Posterior cingulate gyrus (tissue), 11 donors: Measurements from ENCODE around the gene PODN.

ENCODE experiments used
- DNase-seq, 10 donors: peaks; one replicate each; pipeline versions ENCODE4 v3.0.0 to v3.0.0-alpha.2; 2020 to 2021; ENCODE audit warnings: mixed read lengths in 3 of 10
- intact Hi-C: fragments of 100-400 bp; cut with DNase I; formaldehyde crosslinking; loops from one replicate; pipeline ENCODE4 v1.15.1; 2023

The PODN gene

GRCh38 chr1:53087332-53088285 lies 25.6 kb downstream of the PODN start:
- DNase-seq: no peak
- intact Hi-C loops: no loop called here

- no peak for DNase-seq
- intact Hi-C loops: no loop called here
Observed at GRCh38 chr1:53088616-53089300, 26.7 kb downstream of the PODN start.

GRCh38 chr1:53089478-53090226 lies 27.6 kb downstream of the PODN start:
- no peak for DNase-seq
- intact Hi-C loops: no loop called here

GRCh38 chr1:53090227-53091147 lies 28.5 kb downstream of the PODN start:
- peak in 1 of 10 donors; percentile 67 for DNase-seq
- intact Hi-C loops: no loop called here

- intact Hi-C loops: no loop called here
- DNase-seq: peak in 4 of 10 donors; percentile 13 to 34 (median 31)
Observed at GRCh38 chr1:53091841-53092645, 30.0 kb downstream of the PODN start.

- intact Hi-C loops: no loop called here
- peak in 1 of 10 donors; percentile 27 for DNase-seq
Observed at GRCh38 chr1:53092659-53093450, 30.8 kb downstream of the PODN start.

- intact Hi-C loops: no loop called here
- peak in 1 of 10 donors; percentile 68 for DNase-seq
Observed at GRCh38 chr1:53093451-53093754, 31.4 kb downstream of the PODN start.

GRCh38 chr1:53093778-53094532 lies 31.9 kb downstream of the PODN start:
- DNase-seq: no peak
- intact Hi-C loops: no loop called here

GRCh38 chr1:53094533-53094919 lies 32.5 kb downstream of the PODN start:
- no peak for DNase-seq
- intact Hi-C loops: no loop called here

- intact Hi-C loops: no loop called here
- DNase-seq: no peak
Observed at GRCh38 chr1:53104289-53104913, 42.4 kb downstream of the PODN start.

GRCh38 chr1:53107090-53107489 lies 45.1 kb downstream of the PODN start:
- DNase-seq: no peak
- intact Hi-C loops: no loop called here

GRCh38 chr1:53107570-53108322 lies 45.7 kb downstream of the PODN start:
- no peak for DNase-seq
- intact Hi-C loops: no loop called here

GRCh38 chr1:53108646-53109580 lies 46.9 kb downstream of the PODN start:
- no peak for DNase-seq
- intact Hi-C loops: no loop called here

- no peak for DNase-seq
- intact Hi-C loops: no loop called here
Observed at GRCh38 chr1:53110370-53111072, 48.5 kb downstream of the PODN start.

GRCh38 chr1:53111073-53111556 lies 49.1 kb downstream of the PODN start:
- intact Hi-C loops: no loop called here
- DNase-seq: no peak
